ENCODE measurements around the gene PHYH.

PHYH gene

DNA sequence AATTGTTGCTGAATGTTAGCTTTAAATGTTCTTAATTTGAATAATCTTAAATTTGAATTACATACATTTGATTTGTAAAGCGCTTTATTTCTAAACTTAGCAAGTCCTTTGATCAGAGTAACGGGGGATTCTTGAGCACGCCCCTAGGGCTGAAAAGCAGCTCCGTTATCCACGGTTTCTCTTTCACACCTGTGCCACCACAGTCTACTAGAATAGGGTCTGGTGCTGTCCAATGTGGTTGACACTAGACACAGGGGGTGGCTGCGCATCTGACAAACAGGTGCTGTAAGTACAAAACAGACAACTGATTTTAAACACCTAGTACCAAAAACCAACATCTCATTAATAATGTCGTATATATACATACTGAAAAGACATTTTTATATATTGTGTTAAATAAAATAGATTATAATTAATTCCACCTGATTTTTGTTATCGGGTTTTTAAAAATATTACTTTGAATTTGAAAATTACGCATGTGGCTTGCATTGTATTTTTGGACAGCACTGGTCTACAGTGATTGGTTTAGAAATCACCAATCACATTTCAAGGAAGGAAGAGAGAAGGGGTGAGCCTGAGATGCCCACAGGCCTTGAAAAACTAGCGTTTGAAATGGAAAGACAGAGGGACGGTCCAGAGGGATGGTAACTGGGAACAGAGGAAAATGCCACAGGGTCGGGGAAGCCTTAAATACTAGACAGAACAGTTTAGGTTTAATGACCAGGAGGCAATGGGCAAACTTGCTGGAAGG is 40.9 kb upstream of the PHYH start:
- DNase-seq (ENCODE audit: low read depth, low spot score) = no peak
- TF ChIP-seq CTCF (IDR thresholded peaks at IDR 0.05; ENCODE audit: insufficient read depth, low read length, missing control alignments) = no peak
- ChIA-PET CTCF (no interaction called here), POLR2A (no interaction called here)
- no peak overlapping the region for H3K4me3 ChIP-seq (ENCODE audit: low read depth, low read length)

GRCh38 chr10:13340068-13340467 is 40.2 kb upstream of the PHYH start:
- TF ChIP-seq CTCF (IDR thresholded peaks at IDR 0.05; ENCODE audit: insufficient read depth, low read length, missing control alignments) = no peak
- ChIA-PET POLR2A (no interaction called here), CTCF (no interaction called here)
- DNase-seq (ENCODE audit: low read depth, low spot score) = no peak
- H3K4me3 ChIP-seq (ENCODE audit: low read depth, low read length) = no peak overlapping the region

DNA sequence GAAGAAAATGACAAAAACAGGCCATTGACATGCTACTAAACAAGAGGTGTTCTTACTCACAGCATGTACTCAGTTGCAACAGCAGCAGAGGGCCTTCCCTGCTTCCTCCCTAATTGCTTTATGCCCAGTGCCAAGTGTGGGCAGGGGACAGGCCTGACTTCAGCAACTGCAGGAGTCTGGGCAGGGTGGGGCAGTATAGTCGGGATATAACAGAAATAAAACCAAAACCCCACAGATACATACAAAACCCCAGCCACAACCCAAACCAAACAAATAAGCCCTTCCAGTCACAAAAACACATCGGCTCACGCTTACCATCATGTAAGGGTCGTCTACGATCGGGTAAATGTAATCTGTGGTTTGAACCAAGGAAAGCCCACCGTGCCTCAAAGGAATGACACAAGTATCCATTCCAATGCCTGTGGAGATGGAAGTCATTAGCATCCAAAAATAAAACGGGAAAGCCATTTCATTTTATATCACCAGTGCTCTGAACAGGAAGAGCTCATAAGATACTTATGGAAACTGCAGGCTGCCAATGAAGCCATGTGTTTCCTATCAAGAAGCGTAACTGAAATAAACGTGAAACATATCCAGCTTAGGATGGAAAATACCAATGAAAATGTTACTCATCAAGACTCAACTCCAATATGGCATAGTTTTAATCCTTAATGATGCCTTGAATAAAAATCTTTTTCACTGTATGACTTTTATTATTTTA is 38.7 kb upstream of the PHYH start:
- no peak for TF ChIP-seq CTCF (IDR thresholded peaks at IDR 0.05; ENCODE audit: insufficient read depth, low read length, missing control alignments)
- ChIA-PET CTCF (no interaction called here), POLR2A (no interaction called here)
- H3K4me3 ChIP-seq (ENCODE audit: low read depth, low read length) = peak overlapping the region; percentile 19
- DNase-seq (ENCODE audit: low read depth, low spot score) = peak; percentile 64

GRCh38 chr10:13337827-13338196 is 37.9 kb upstream of the PHYH start:
- ChIA-PET POLR2A (no interaction called here), CTCF (no interaction called here)
- no peak overlapping the region for H3K4me3 ChIP-seq (ENCODE audit: low read depth, low read length)
- no peak for DNase-seq (ENCODE audit: low read depth, low spot score)
- TF ChIP-seq CTCF (IDR thresholded peaks at IDR 0.05; ENCODE audit: insufficient read depth, low read length, missing control alignments) = no peak

- TF ChIP-seq CTCF (IDR thresholded peaks at IDR 0.05; ENCODE audit: insufficient read depth, low read length, missing control alignments) = no peak
- CTCF ChIA-PET = interaction anchor here (2.1 kb wide), 1 partner anchor 35 kb away, joined by 11 read pairs; no protein-coding TSS in a partner anchor
- POLR2A ChIA-PET = no interaction called here
These were observed 37.4 kb upstream of the PHYH start for GRCh38 chr10:13337128-13337826.

GRCh38 chr10:13335881-13336280 is 36.0 kb upstream of the PHYH start:
- DNase-seq (ENCODE audit: low read depth, low spot score) = no peak
- CTCF ChIA-PET = interaction anchor here (2.1 kb wide), 1 partner anchor 34 kb away, joined by 11 read pairs; no protein-coding TSS in a partner anchor
- POLR2A ChIA-PET = no interaction called here
- no peak for TF ChIP-seq CTCF (IDR thresholded peaks at IDR 0.05; ENCODE audit: insufficient read depth, low read length, missing control alignments)
- no peak overlapping the region for H3K4me3 ChIP-seq (ENCODE audit: low read depth, low read length)

More at GRCh38 chr10:13337128-13337826, 37.4 kb upstream of the PHYH start:
- DNase-seq (ENCODE audit: low read depth, low spot score) = no peak
- H3K4me3 ChIP-seq (ENCODE audit: low read depth, low read length) = no peak overlapping the region
